H9 (cell line): ENCODE data around the gene BRSK2. TPM values are rescaled to one million over a fixed set of nuclear protein-coding genes. Genes with fewer than 3 reads are reported as not detected.

ENCODE experiments used
- DNase-seq: peaks from one replicate; pipeline ENCODE4 v3.0.0-alpha.2; 2017
- H2AFZ ChIP-seq: one replicate; pipeline ENCODE4 v1.6.1; 2013; ENCODE audit warnings: mild to moderate bottlenecking, low read length, control low read depth, moderate library complexity
- H2AK5ac ChIP-seq: 2 replicates; pipeline ENCODE4 v1.6.1; 2013; ENCODE audit warnings: low read length, control low read depth, mixed read lengths; ENCODE audit not compliant: insufficient read length
- H2BK120ac ChIP-seq: one replicate; pipeline ENCODE4 v1.6.1; 2013; ENCODE audit warnings: low read depth, mild to moderate bottlenecking, low read length, control low read depth, inconsistent platforms; ENCODE audit not compliant: poor library complexity, severe bottlenecking
- H2BK12ac ChIP-seq: 2 replicates; pipeline ENCODE4 v1.6.1; 2013; ENCODE audit warnings: low read length, control low read depth, mixed read lengths, low read depth; ENCODE audit not compliant: insufficient read length
- H2BK15ac ChIP-seq: 2 replicates; pipeline ENCODE4 v1.6.1; 2013; ENCODE audit warnings: low read depth, low read length, control low read depth
- H2BK20ac ChIP-seq: one replicate; pipeline ENCODE4 v1.6.1; 2013; ENCODE audit warnings: low read depth, mild to moderate bottlenecking, low read length, control low read depth, inconsistent platforms; ENCODE audit not compliant: poor library complexity, severe bottlenecking
- H2BK5ac ChIP-seq: 2 replicates; pipeline ENCODE4 v1.6.1; 2013; ENCODE audit warnings: low read length, control low read depth, mixed read lengths; ENCODE audit not compliant: insufficient read length
- H3K14ac ChIP-seq: 2 replicates; pipeline ENCODE4 v1.6.1; 2013; ENCODE audit warnings: low read length, control low read depth; ENCODE audit not compliant: insufficient read depth
- H3K18ac ChIP-seq: 2 replicates; pipeline ENCODE4 v1.6.1; 2013; ENCODE audit warnings: low read depth, mild to moderate bottlenecking, mixed read lengths, low read length, control low read depth; ENCODE audit not compliant: insufficient read length
- H3K23ac ChIP-seq: 2 replicates; pipeline ENCODE4 v1.6.1; 2013; ENCODE audit warnings: low read length, control low read depth, mixed read lengths, low read depth; ENCODE audit not compliant: insufficient read length
- H3K23me2 ChIP-seq: 2 replicates; pipeline ENCODE4 v1.6.1; 2013; ENCODE audit warnings: low read depth, mild to moderate bottlenecking, mixed read lengths, low read length, control low read depth; ENCODE audit not compliant: insufficient read length, poor library complexity, severe bottlenecking
- H3K27ac ChIP-seq: 2 replicates; pipeline ENCODE4 v1.5.1; 2013; ENCODE audit warnings: low read length, control low read depth, mixed read lengths, low read depth; ENCODE audit not compliant: insufficient read length
- H3K27me3 ChIP-seq: 2 replicates; pipeline ENCODE4 v1.6.1; 2013; ENCODE audit warnings: low read length, control low read depth, inconsistent platforms; ENCODE audit not compliant: insufficient read depth
- H3K4ac ChIP-seq: 2 replicates; pipeline ENCODE4 v1.6.1; 2013; ENCODE audit warnings: low read depth, mild to moderate bottlenecking, control low read depth, inconsistent platforms, low read length, moderate library complexity
- H3K4me1 ChIP-seq: 2 replicates; pipeline ENCODE4 v1.6.1; 2013; ENCODE audit warnings: low read length, control low read depth, inconsistent platforms; ENCODE audit not compliant: insufficient read depth
- H3K4me2 ChIP-seq: 2 replicates; pipeline ENCODE4 v1.6.1; 2013; ENCODE audit warnings: low read length, control low read depth, mixed read lengths; ENCODE audit not compliant: insufficient read length, insufficient read depth
- H3K56ac ChIP-seq: 2 replicates; pipeline ENCODE4 v1.6.1; 2013; ENCODE audit warnings: low read depth, mild to moderate bottlenecking, mixed read lengths, low read length, control low read depth; ENCODE audit not compliant: insufficient read length
- H3K79me1 ChIP-seq: 2 replicates; pipeline ENCODE4 v1.6.1; 2013; ENCODE audit warnings: low read depth, mild to moderate bottlenecking, moderate library complexity, low read length, control low read depth, inconsistent platforms; ENCODE audit not compliant: insufficient read depth, poor library complexity, severe bottlenecking
- H3K79me2 ChIP-seq: 2 replicates; pipeline ENCODE4 v1.6.1; 2013; ENCODE audit warnings: low read length, control low read depth, inconsistent platforms; ENCODE audit not compliant: insufficient read depth
- H3K9ac ChIP-seq: 2 replicates; pipeline ENCODE4 v1.6.1; 2013; ENCODE audit warnings: low read length, control low read depth, mixed read lengths; ENCODE audit not compliant: insufficient read length; ENCODE audit errors: extremely low read depth
- H3K9me3 ChIP-seq: one replicate; pipeline ENCODE4 v1.6.1; 2013; ENCODE audit warnings: low read depth, low read length, inconsistent platforms; ENCODE audit not compliant: control insufficient read depth
- H3T11ph ChIP-seq: one replicate; pipeline ENCODE4 v1.6.1; 2013; ENCODE audit warnings: mild to moderate bottlenecking, low read length, control low read depth, inconsistent platforms
- H4K20me1 ChIP-seq: one replicate; pipeline ENCODE4 v1.6.1; 2013; ENCODE audit not compliant: control insufficient read depth, insufficient read length, insufficient read depth
- H4K5ac ChIP-seq: 2 replicates; pipeline ENCODE4 v1.6.1; 2013; ENCODE audit warnings: low read depth, mild to moderate bottlenecking, mixed read lengths, low read length, control low read depth; ENCODE audit not compliant: insufficient read length
- H4K8ac ChIP-seq: replicated peaks from 2 replicates; pipeline ENCODE4 v1.6.1; 2013; ENCODE audit warnings: low read length, control low read depth, mixed read lengths, low read depth; ENCODE audit not compliant: insufficient read length
- H4K91ac ChIP-seq: 2 replicates; pipeline ENCODE4 v1.6.1; 2013; ENCODE audit warnings: low read depth, mild to moderate bottlenecking, moderate library complexity, mixed read lengths, low read length, control low read depth; ENCODE audit not compliant: insufficient read length
- H3K27ac Mint-ChIP-seq, 3 experiments: 2 replicates in 2 of 3; 3 replicates in 1 of 3; pipeline ENCODE4 v1.8.0; 2020 to 2021; ENCODE audit warnings: mixed read lengths in 3 of 3, mild to moderate bottlenecking in 1 of 3, moderate library complexity in 1 of 3
- H3K27me3 Mint-ChIP-seq: 2 replicates; pipeline ENCODE4 v1.8.0; 2021; ENCODE audit warnings: low read depth, mild to moderate bottlenecking, moderate library complexity, mixed read lengths
- H3K36me3 Mint-ChIP-seq, 3 experiments: 2 replicates in 2 of 3; 3 replicates in 1 of 3; pipeline ENCODE4 v1.8.0; 2020 to 2021; ENCODE audit warnings: low read depth in 3 of 3, mixed read lengths in 3 of 3; ENCODE audit not compliant: insufficient read depth in 1 of 3
- H3K4me1 Mint-ChIP-seq, 2 experiments: 2 replicates each; pipeline ENCODE4 v1.8.0; 2020; ENCODE audit warnings: mixed read lengths in 2 of 2
- H3K4me3 Mint-ChIP-seq, 2 experiments: 2 replicates in 1 of 2; 3 replicates in 1 of 2; pipeline ENCODE4 v1.8.0; 2020 to 2021; ENCODE audit warnings: mild to moderate bottlenecking in 2 of 2, mixed read lengths in 2 of 2, moderate library complexity in 1 of 2
- H3K9me3 Mint-ChIP-seq, 2 experiments: 2 replicates in 1 of 2; 3 replicates in 1 of 2; pipeline ENCODE4 v1.8.0; 2020; ENCODE audit warnings: mild to moderate bottlenecking in 2 of 2, mixed read lengths in 2 of 2, moderate library complexity in 1 of 2
- WGBS: extraction: QIAGEN DNeasy Blood & Tissue Kit; methylation state at CpG from one replicate; pipeline ENCODE4 v1.1.7; 2013; ENCODE audit warnings: missing lambda C conversion rate, low lambda C conversion rate, mixed read lengths; ENCODE audit not compliant: insufficient read length; ENCODE audit errors: extremely low coverage; 5-methylcytosine and 5-hydroxymethylcytosine counted together
- total RNA-seq: library from RNA; stranded (reverse); gene quantifications from 2 replicates; pipeline ENCODE4 v1.2.1, GENCODE V29; 2021
- TF ChIP-seq, protein P1 (sequence below): fragments of 200-600 bp; sonication (generic); conservative IDR thresholded peaks from 3 replicates; pipeline ENCODE4 v1.8.0; 2021; ENCODE audit warnings: antibody characterized with exemption, mild to moderate bottlenecking

Gene BRSK2
- total RNA-seq, 1 experiment from 2014 or later, result 28.4 TPM

DNA sequence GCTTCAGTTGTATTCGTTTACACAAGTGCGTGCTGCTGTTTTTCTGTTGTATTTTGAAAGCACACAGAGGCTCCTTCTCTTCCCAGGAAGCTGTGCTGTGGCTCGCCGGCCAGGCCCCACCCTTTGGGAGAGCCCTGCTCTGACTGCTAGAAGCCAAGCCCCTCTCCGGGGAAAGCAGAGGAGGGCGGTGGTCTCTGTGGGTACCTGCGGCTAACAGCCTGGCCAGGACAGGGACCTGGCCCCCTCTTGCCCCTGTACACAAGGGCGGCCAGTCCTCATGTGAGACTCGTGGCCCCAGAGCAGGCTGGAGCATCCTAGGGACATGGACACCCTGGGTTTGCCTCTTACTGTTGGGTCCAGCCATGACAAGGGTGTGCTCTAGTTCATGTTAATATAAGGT, 82.0 kb downstream of the BRSK2 start:
- no peak for DNase-seq
- H3K9me3 ChIP-seq, result no peaks in the 10 kb centered on the region
- H3K4me1 Mint-ChIP-seq, result peaks cover 0 to 3% of the 10 kb centered on the region in 2 experiments; a peak in 1 of 4 replicates
- no peaks in the 10 kb centered on the region for H3K9me3 Mint-ChIP-seq
- no peaks in the 10 kb centered on the region for H3K4me1 ChIP-seq
- no peaks in the 10 kb centered on the region for H3K23me2 ChIP-seq
- no peak overlapping the region for H3K18ac ChIP-seq
- peaks cover 0 to 2% (median 0%) of the 10 kb centered on the region in 3 experiments; a peak in 3 of 7 replicates for H3K36me3 Mint-ChIP-seq
- no peak overlapping the region for H4K91ac ChIP-seq
- H3T11ph ChIP-seq, result no peak overlapping the region
- H2BK15ac ChIP-seq, result no peak overlapping the region
- no peak overlapping the region for H2AK5ac ChIP-seq
- H3K79me1 ChIP-seq, result no peaks in the 10 kb centered on the region
- peaks cover 1% of the 10 kb centered on the region for H3K27me3 Mint-ChIP-seq
- TF ChIP-seq, protein P1, sequence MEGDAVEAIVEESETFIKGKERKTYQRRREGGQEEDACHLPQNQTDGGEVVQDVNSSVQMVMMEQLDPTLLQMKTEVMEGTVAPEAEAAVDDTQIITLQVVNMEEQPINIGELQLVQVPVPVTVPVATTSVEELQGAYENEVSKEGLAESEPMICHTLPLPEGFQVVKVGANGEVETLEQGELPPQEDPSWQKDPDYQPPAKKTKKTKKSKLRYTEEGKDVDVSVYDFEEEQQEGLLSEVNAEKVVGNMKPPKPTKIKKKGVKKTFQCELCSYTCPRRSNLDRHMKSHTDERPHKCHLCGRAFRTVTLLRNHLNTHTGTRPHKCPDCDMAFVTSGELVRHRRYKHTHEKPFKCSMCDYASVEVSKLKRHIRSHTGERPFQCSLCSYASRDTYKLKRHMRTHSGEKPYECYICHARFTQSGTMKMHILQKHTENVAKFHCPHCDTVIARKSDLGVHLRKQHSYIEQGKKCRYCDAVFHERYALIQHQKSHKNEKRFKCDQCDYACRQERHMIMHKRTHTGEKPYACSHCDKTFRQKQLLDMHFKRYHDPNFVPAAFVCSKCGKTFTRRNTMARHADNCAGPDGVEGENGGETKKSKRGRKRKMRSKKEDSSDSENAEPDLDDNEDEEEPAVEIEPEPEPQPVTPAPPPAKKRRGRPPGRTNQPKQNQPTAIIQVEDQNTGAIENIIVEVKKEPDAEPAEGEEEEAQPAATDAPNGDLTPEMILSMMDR, result no peak
- H3K27me3 ChIP-seq, result no peaks in the 10 kb centered on the region
- no peak overlapping the region for H4K5ac ChIP-seq
- H3K4me3 Mint-ChIP-seq, result no peak overlapping the region
- no peak overlapping the region for H3K4ac ChIP-seq
- no peak overlapping the region for H3K4me2 ChIP-seq
- no peak overlapping the region for H2BK12ac ChIP-seq
- H2AFZ ChIP-seq, result no peak overlapping the region
- H4K20me1 ChIP-seq, result no peaks in the 10 kb centered on the region
- H3K27ac ChIP-seq, result no peak overlapping the region
- no CpG with 5 or more reads among the region's 9 CpGs for WGBS
- H3K27ac Mint-ChIP-seq, result peak overlapping the region in 1 of 3 experiments; percentile 93; a peak in 2 of 7 replicates
- H2BK5ac ChIP-seq, result no peak overlapping the region
- H3K9ac ChIP-seq, result no peak overlapping the region
- H2BK20ac ChIP-seq, result no peak overlapping the region
- no peak overlapping the region for H3K23ac ChIP-seq
- no peak overlapping the region for H3K14ac ChIP-seq
- H2BK120ac ChIP-seq, result no peak overlapping the region
- no peak overlapping the region for H3K56ac ChIP-seq
- H4K8ac ChIP-seq, result no peak overlapping the region
- H3K79me2 ChIP-seq, result no peaks in the 10 kb centered on the region
